DND-41 (cell line): Measurements from ENCODE around the gene PANX3.

Experiments used
- ATAC-seq: fragments of 200-7000 bp; cut with Tn5 transposase; 3 replicates; pipeline ENCODE4 v1.9.1; 2021; ENCODE audit warnings: low read depth; ENCODE audit not compliant: insufficient read depth
- DNase-seq: peaks from one replicate; pipeline ENCODE4 v3.0.0-alpha.2; 2020
- H2AFZ ChIP-seq: 2 replicates; pipeline ENCODE4 v1.6.0; 2012; ENCODE audit warnings: low read depth, low read length
- H3K27ac ChIP-seq: 2 replicates; pipeline ENCODE4 v1.5.1; 2012; ENCODE audit warnings: low read length, inconsistent platforms
- H3K27me3 ChIP-seq: fragments of 200-600 bp; sonication (generic); 2 replicates; pipeline ENCODE4 v1.6.0; 2012; ENCODE audit warnings: low read length, mild to moderate bottlenecking, inconsistent platforms; ENCODE audit not compliant: insufficient read depth, poor library complexity
- H3K36me3 ChIP-seq: 2 replicates; pipeline ENCODE4 v1.5.1; 2012; ENCODE audit warnings: low read length, inconsistent platforms; ENCODE audit not compliant: insufficient read depth
- H3K4me1 ChIP-seq: 2 replicates; pipeline ENCODE4 v1.5.1; 2012; ENCODE audit warnings: mild to moderate bottlenecking, low read length; ENCODE audit not compliant: insufficient read depth
- H3K4me2 ChIP-seq: 2 replicates; pipeline ENCODE4 v1.6.0; 2012; ENCODE audit warnings: mild to moderate bottlenecking, moderate library complexity, low read length, inconsistent platforms; ENCODE audit not compliant: insufficient read depth
- H3K4me3 ChIP-seq, 2 experiments: fragments of 200-600 bp in 1 of 2; shearing (Covaris generic) in 1 of 2; 2 replicates each; pipeline ENCODE4 v1.5.1; 2012 to 2016; ENCODE audit warnings: inconsistent platforms in 2 of 2, low read length in 2 of 2, mild to moderate bottlenecking in 2 of 2, low read depth in 1 of 2, moderate library complexity in 1 of 2
- H3K79me2 ChIP-seq: 2 replicates; pipeline ENCODE4 v1.6.0; 2012; ENCODE audit warnings: low read length, inconsistent platforms; ENCODE audit not compliant: insufficient read depth
- H3K9ac ChIP-seq: 2 replicates; pipeline ENCODE4 v1.6.0; 2012; ENCODE audit warnings: low read depth, mild to moderate bottlenecking, inconsistent platforms, low read length, moderate library complexity
- H3K9me3 ChIP-seq: 2 replicates; pipeline ENCODE4 v1.5.1; 2012; ENCODE audit warnings: low read length, moderate library complexity, mild to moderate bottlenecking, inconsistent platforms; ENCODE audit not compliant: insufficient read depth, severe bottlenecking
- H4K20me1 ChIP-seq: 2 replicates; pipeline ENCODE4 v1.6.0; 2012; ENCODE audit warnings: low read length; ENCODE audit not compliant: insufficient read depth
- EZH2 ChIP-seq: IDR thresholded peaks from 3 replicates; pipeline ENCODE4 v1.6.1; 2012; ENCODE audit warnings: borderline replicate concordance, low read depth, mild to moderate bottlenecking, moderate library complexity, low read length, inconsistent platforms; ENCODE audit not compliant: severe bottlenecking
- TF ChIP-seq, protein P1 (sequence below): IDR thresholded peaks from 2 replicates; pipeline ENCODE4 v1.5.1; 2012; ENCODE audit warnings: borderline replicate concordance, low read length, moderate library complexity, mild to moderate bottlenecking; ENCODE audit not compliant: poor library complexity, severe bottlenecking; ENCODE audit errors: extremely low read depth

PANX3 gene

DNA sequence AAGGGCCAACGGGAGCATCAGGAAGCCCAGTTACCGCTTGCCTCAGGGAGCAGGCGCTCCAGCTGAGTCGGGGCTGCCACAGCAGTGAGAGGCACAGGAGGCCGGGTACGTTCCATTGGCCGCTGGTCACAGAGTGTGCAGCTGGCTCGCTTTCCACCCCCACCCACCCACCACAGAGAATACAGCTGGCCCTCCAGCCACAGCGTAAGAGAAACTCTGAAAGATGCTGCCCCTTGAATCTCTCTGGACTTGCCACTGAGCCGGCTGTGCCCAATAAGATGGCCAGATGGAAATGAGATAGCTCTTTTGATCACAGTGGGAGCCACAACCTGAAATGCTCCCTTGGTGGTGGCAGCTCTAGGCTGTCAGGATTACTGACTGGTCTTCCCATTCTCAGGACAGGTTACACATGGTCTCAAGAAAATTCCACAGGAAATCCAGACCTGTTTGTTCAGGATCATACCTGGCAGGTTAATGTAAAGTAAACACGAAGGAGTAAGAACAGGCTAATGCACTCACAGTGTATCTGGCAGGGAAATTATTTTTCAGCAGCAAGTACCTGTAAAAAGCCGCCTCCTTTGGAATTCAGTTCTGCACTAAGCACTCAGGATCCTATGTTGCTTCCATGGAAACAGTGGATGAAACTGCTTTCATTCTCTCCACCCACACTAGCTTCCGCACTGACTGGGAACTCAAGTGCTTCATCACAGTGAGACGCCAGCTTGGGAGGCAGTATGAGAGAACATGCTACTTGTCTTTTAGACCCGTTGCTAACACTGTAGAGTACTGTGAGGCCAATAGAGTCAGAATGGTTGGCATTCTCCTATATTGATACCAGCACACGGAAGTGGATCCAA lies 45.8 kb downstream of the PANX3 start:
- Histone ChIP-seq H3K9ac (no peak overlapping the region), H3K36me3 (no peaks in the 10 kb centered on the region), H3K4me3 (no peak overlapping the region), H3K27me3 (peaks cover 12% of the 10 kb centered on the region), H3K79me2 (no peaks in the 10 kb centered on the region), H3K9me3 (no peaks in the 10 kb centered on the region), H4K20me1 (no peaks in the 10 kb centered on the region), H2AFZ (no peak overlapping the region), H3K27ac (no peak overlapping the region), H3K4me2 (no peak overlapping the region), H3K4me1 (no peaks in the 10 kb centered on the region)
- DNase-seq (no peak), ATAC-seq (no peak)
- TF ChIP-seq, protein P1, sequence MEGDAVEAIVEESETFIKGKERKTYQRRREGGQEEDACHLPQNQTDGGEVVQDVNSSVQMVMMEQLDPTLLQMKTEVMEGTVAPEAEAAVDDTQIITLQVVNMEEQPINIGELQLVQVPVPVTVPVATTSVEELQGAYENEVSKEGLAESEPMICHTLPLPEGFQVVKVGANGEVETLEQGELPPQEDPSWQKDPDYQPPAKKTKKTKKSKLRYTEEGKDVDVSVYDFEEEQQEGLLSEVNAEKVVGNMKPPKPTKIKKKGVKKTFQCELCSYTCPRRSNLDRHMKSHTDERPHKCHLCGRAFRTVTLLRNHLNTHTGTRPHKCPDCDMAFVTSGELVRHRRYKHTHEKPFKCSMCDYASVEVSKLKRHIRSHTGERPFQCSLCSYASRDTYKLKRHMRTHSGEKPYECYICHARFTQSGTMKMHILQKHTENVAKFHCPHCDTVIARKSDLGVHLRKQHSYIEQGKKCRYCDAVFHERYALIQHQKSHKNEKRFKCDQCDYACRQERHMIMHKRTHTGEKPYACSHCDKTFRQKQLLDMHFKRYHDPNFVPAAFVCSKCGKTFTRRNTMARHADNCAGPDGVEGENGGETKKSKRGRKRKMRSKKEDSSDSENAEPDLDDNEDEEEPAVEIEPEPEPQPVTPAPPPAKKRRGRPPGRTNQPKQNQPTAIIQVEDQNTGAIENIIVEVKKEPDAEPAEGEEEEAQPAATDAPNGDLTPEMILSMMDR: no peak
- no peak for TF ChIP-seq EZH2

DNA sequence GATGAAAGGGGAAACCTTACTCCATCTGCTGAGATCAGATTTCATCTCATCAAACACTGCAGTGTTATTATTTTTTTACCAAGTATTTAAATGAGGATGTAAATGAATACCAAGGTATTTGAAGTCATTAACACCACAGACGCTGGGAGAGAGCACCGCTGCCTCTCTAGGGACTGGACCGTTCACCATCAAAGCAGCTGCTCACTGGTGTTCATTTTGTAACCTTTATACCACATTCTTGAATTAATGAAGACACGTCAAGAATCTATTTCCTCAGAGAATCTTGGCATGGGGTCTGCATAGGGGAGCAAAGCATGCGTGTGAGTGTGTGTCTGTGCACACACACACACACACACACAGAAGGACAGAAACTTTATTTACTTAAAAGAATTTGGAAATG lies 46.7 kb downstream of the PANX3 start:
- TF ChIP-seq EZH2: no peak
- TF ChIP-seq, protein P1: no peak
- no peaks in the 10 kb centered on the region for H3K36me3 ChIP-seq
- H3K4me3 ChIP-seq: no peak overlapping the region
- DNase-seq (no peak), ATAC-seq (no peak)
- peaks cover 12% of the 10 kb centered on the region for H3K27me3 ChIP-seq
- no peak overlapping the region for H3K4me2 ChIP-seq
- no peaks in the 10 kb centered on the region for H3K79me2 ChIP-seq
- H2AFZ ChIP-seq: no peak overlapping the region
- no peak overlapping the region for H3K9ac ChIP-seq
- H3K27ac ChIP-seq: no peak overlapping the region
- no peaks in the 10 kb centered on the region for H3K9me3 ChIP-seq
- no peaks in the 10 kb centered on the region for H3K4me1 ChIP-seq
- no peaks in the 10 kb centered on the region for H4K20me1 ChIP-seq

DNA sequence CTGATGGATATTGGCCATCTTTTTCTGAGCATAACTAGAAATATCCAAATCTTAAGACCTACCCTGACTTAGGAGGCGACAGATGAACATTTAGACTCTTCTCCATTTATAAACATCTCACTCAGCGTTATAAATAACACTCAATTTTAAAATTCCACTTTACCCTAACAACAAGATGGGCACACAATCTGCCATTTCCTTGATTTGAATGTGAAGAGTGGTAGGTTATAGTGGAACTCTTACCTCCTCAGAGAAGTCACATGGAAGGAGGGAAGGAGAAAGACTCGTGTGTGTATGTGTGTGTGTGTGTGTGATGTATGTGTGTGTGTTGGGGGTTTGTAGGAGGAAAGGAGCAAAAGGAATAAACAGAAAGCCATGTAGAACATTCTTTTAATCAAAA lies 47.3 kb downstream of the PANX3 start:
- ATAC-seq (no peak), DNase-seq (no peak)

More for the DNA sequence above, 47.3 kb downstream of the PANX3 start:
- H2AFZ ChIP-seq: no peak overlapping the region
- no peak for TF ChIP-seq EZH2
- TF ChIP-seq, protein P1: no peak
- H3K9ac ChIP-seq: no peak overlapping the region
- H3K79me2 ChIP-seq: no peaks in the 10 kb centered on the region
- no peaks in the 10 kb centered on the region for H4K20me1 ChIP-seq
- H3K27me3 ChIP-seq: peaks cover 12% of the 10 kb centered on the region
- no peaks in the 10 kb centered on the region for H3K4me1 ChIP-seq
- no peaks in the 10 kb centered on the region for H3K36me3 ChIP-seq
- no peaks in the 10 kb centered on the region for H3K9me3 ChIP-seq
- no peak overlapping the region for H3K4me3 ChIP-seq
- H3K27ac ChIP-seq: no peak overlapping the region
- H3K4me2 ChIP-seq: no peak overlapping the region
